ENCODE results near the gene CDA. TPM values are rescaled to one million over a fixed set of nuclear protein-coding genes. Genes with fewer than 3 reads are reported as not detected.

The CDA gene
- total and polyA plus RNA-seq, 10 of the 15 experiments (the other 5 are each of a cell fraction or from before 2014, with no cell fraction given), result not detected

- FAIRE-seq (peak; percentile 27), DNase-seq (ENCODE audit: low read depth, low spot score) (no peak), ATAC-seq (no peak)
- H4K20me1 ChIP-seq (ENCODE audit: control insufficient read depth, insufficient read depth), result peaks cover 5% of the 10 kb centered on the region; the same call in 1 of the 2 replicates
- 0% methylated on average over 3 of the region's 3 CpGs for WGBS (ENCODE audit: insufficient coverage, insufficient replicate concordance, low lambda C conversion rate, missing lambda C conversion rate)
- peak overlapping the region; percentile 91 for H3K9ac ChIP-seq (ENCODE audit: control insufficient read depth, insufficient read depth, low read length)
- ChIA-PET POLR2A (interaction anchor here (0.7 to 2.3 kb wide), 2 partner anchors 27 to 126 kb away, joined by 3 to 8 read pairs; no protein-coding TSS in a partner anchor), CTCF (interaction anchor here (0.7 to 2.4 kb wide), 4 partner anchors 8 to 535 kb away, joined by 3 to 16 read pairs (median 6); no protein-coding TSS in a partner anchor), SMC1A (ENCODE audit: uncharacterized antibody, unreplicated experiment) (interaction anchor here (1.0 to 1.2 kb wide), 2 partner anchors 18 to 708 kb away, joined by 3 to 4 read pairs; no protein-coding TSS in a partner anchor), RAD21 (ENCODE audit: unreplicated experiment) (interaction anchor here (1.3 kb wide), 1 partner anchor 26 kb away, joined by 4 read pairs; no protein-coding TSS in a partner anchor)
- H3K4me2 ChIP-seq (ENCODE audit: control insufficient read depth, insufficient read depth), result peak overlapping the region; percentile 76
- H3K79me2 ChIP-seq (ENCODE audit: control insufficient read depth, insufficient read depth, low read length), result peaks cover 35% of the 10 kb centered on the region
- 0 out of 2 replicates have a peak, but pooled peaks cover 10% of the 10 kb centered on the region for H3K4me1 ChIP-seq (ENCODE audit: control insufficient read depth, insufficient read depth, low read length)
- BruUV-seq (replicated peaks), result no TSS peak
- H3K27ac ChIP-seq (ENCODE audit: control insufficient read depth, insufficient read depth), result peak overlapping the region; percentile 88
- intact Hi-C loops (cut with micrococcal nuclease; ENCODE audit: unreplicated experiment), result loop anchor here (2.0 kb wide), 1 partner anchor 126 kb away; the partner anchor contains the start of gene HP1BP3
- no peaks in the 10 kb centered on the region for H3K27me3 ChIP-seq (replicated peaks in 1 of 2; ENCODE audit: control insufficient read depth in 2 of 2, insufficient read depth in 2 of 2, low read length in 1 of 2)
- H2AFZ ChIP-seq (ENCODE audit: control insufficient read depth, low read depth, low read length), result no peak overlapping the region
- TF ChIP-seq PAX5 (IDR thresholded peaks at IDR 0.05; ENCODE audit: borderline replicate concordance, low read depth, low read length) (no peak), SPI1 (IDR thresholded peaks at IDR 0.05; ENCODE audit: borderline replicate concordance, insufficient read depth, low read depth, low read length) (0 out of 2 replicates have a peak, but pooled peaks have one; percentile 17)
- H3K36me3 ChIP-seq (ENCODE audit: control insufficient read depth in 2 of 2, insufficient read depth in 2 of 2, low read length in 1 of 2), result peaks cover 15 to 24% of the 10 kb centered on the region in 2 experiments
- H3K9me3 ChIP-seq (replicated peaks; ENCODE audit: control insufficient read depth, insufficient read depth, low read length), result no peaks in the 10 kb centered on the region
- in situ Hi-C loops (cut with MboI), result no loop called here
- H3K4me3 ChIP-seq, result peak overlapping the region; percentile 81
Measured at GRCh38 chr1:20660363-20660762, 71.5 kb downstream of the CDA start.

GRCh38 chr1:20660847-20661206 lies 71.9 kb downstream of the CDA start:
- Histone ChIP-seq H3K9me3 (replicated peaks; ENCODE audit: control insufficient read depth, insufficient read depth, low read length) (no peaks in the 10 kb centered on the region), H3K4me1 (ENCODE audit: control insufficient read depth, insufficient read depth, low read length) (0 out of 2 replicates have a peak, but pooled peaks cover 10% of the 10 kb centered on the region), H4K20me1 (ENCODE audit: control insufficient read depth, insufficient read depth) (peaks cover 5% of the 10 kb centered on the region; the same call in 1 of the 2 replicates), H3K36me3 (ENCODE audit: control insufficient read depth in 2 of 2, insufficient read depth in 2 of 2, low read length in 1 of 2) (peaks cover 12 to 22% of the 10 kb centered on the region in 2 experiments), H3K27ac (ENCODE audit: control insufficient read depth, insufficient read depth) (peak overlapping the region; percentile 88), H2AFZ (ENCODE audit: control insufficient read depth, low read depth, low read length) (peak overlapping the region; percentile 79), H3K27me3 (replicated peaks in 1 of 2; ENCODE audit: control insufficient read depth in 2 of 2, insufficient read depth in 2 of 2, low read length in 1 of 2) (no peaks in the 10 kb centered on the region), H3K4me3 (peak overlapping the region; percentile 81), H3K79me2 (ENCODE audit: control insufficient read depth, insufficient read depth, low read length) (peaks cover 35% of the 10 kb centered on the region), H3K9ac (ENCODE audit: control insufficient read depth, insufficient read depth, low read length) (peak overlapping the region; percentile 91), H3K4me2 (ENCODE audit: control insufficient read depth, insufficient read depth) (peak overlapping the region; percentile 76)
- ChIA-PET POLR2A (interaction anchor here (0.7 to 2.3 kb wide), 2 partner anchors 27 to 125 kb away, joined by 3 to 8 read pairs; no protein-coding TSS in a partner anchor), RAD21 (ENCODE audit: unreplicated experiment) (interaction anchor here (0.5 kb wide), 1 partner anchor 1465 kb away, joined by 4 read pairs; no protein-coding TSS in a partner anchor), CTCF (interaction anchor here (0.6 to 1.9 kb wide), 7 partner anchors 27 to 534 kb away, joined by 3 to 16 read pairs (median 3); no protein-coding TSS in a partner anchor), SMC1A (ENCODE audit: uncharacterized antibody, unreplicated experiment) (interaction anchor here (1.0 to 1.2 kb wide), 3 partner anchors 19 to 707 kb away, joined by 3 to 4 read pairs (median 3); no protein-coding TSS in a partner anchor)
- TF ChIP-seq SIX5 (IDR thresholded peaks at IDR 0.05; ENCODE audit: low read depth, low read length, severe bottlenecking), result no peak
- no peak for TF ChIP-seq JUND (IDR thresholded peaks at IDR 0.05; ENCODE audit: low read depth, low read length)
- no peak for TF ChIP-seq DPF2 (IDR thresholded peaks at IDR 0.05)
- no peak for TF ChIP-seq BACH1 (IDR thresholded peaks at IDR 0.05; ENCODE audit: borderline replicate concordance)
- TF ChIP-seq POLR2AphosphoS2 (IDR thresholded peaks at IDR 0.05; ENCODE audit: low read depth, low read length), result no peak
- TF ChIP-seq ZNF207 (IDR thresholded peaks at IDR 0.05; ENCODE audit: borderline replicate concordance), result no peak
- TF ChIP-seq BHLHE40 (IDR thresholded peaks at IDR 0.05; ENCODE audit: borderline replicate concordance in 1 of 2, low read depth in 2 of 2, low read length in 1 of 2), result no peak
- TF ChIP-seq SREBF1 (IDR thresholded peaks at IDR 0.05; ENCODE audit: low read length), result no peak
- TF ChIP-seq SMARCA5 (IDR thresholded peaks at IDR 0.05), result no peak
- TF ChIP-seq ZNF217 (IDR thresholded peaks at IDR 0.05), result no peak
- no peak for TF ChIP-seq BCL3 (IDR thresholded peaks at IDR 0.05; ENCODE audit: borderline replicate concordance, insufficient read depth, low read depth, low read length, poor library complexity, severe bottlenecking)
- TF ChIP-seq NR2C1 (IDR thresholded peaks at IDR 0.05), result no peak
- intact Hi-C loops (cut with micrococcal nuclease; ENCODE audit: unreplicated experiment), result loop anchor here (2.0 kb wide), 1 partner anchor 126 kb away; the partner anchor contains the start of gene HP1BP3
- DNase-seq (ENCODE audit: low read depth, low spot score) (no peak), ATAC-seq (peak; percentile 10), FAIRE-seq (peak; percentile 52)
- no TSS peak for BruUV-seq (replicated peaks)
- in situ Hi-C loops (cut with MboI), result no loop called here
- WGBS (ENCODE audit: insufficient coverage, insufficient replicate concordance, low lambda C conversion rate, missing lambda C conversion rate), result 1% methylated on average over 18 of the region's 20 CpGs
